PC-3 (cell line): ENCODE data around the gene SLC25A18. TPM values are rescaled to one million over a fixed set of nuclear protein-coding genes. Genes with fewer than 3 reads are reported as not detected.

Experiments used
- ATAC-seq: fragments of 200-7000 bp; cut with Tn5 transposase; 2 replicates; pipeline ENCODE4 v1.9.1; 2020; ENCODE audit warnings: mild to moderate bottlenecking, moderate library complexity
- BruUV-seq: library from RNA; stranded (reverse); fragments of 400-500 nt; replicated peaks from 2 replicates; lab custom pipeline; 2021; lab: Mats Ljungman, UMichigan
- CTCF ChIA-PET: fragments of 300-600 bp; sonication (Branson Sonifier 250); formaldehyde crosslinking; loops from one replicate; lab custom pipeline; 2022; ENCODE audit warnings: antibody characterized with exemption; lab: Charles Lee
- POLR2A ChIA-PET: fragments of 300-600 bp; sonication (Branson Sonifier 250); formaldehyde crosslinking; loops from one replicate; lab custom pipeline; 2022; ENCODE audit warnings: antibody characterized with exemption; ENCODE audit not compliant: unreplicated experiment; lab: Charles Lee
- DNase-seq: peaks from one replicate; pipeline ENCODE4 v3.0.0-alpha.2; 2015
- H2AFZ ChIP-seq: fragments of 300-600 bp; sonication (generic); 2 replicates; pipeline ENCODE4 v1.6.0; 2016; ENCODE audit warnings: antibody characterized with exemption, low read length
- H3F3A ChIP-seq: fragments of 300-600 bp; sonication (generic); one replicate; pipeline ENCODE4 v1.6.0; 2017; ENCODE audit warnings: antibody characterized with exemption, low read length, control low read depth, mild to moderate bottlenecking; ENCODE audit not compliant: unreplicated experiment
- H3K27ac ChIP-seq: fragments of 300-600 bp; sonication (generic); 2 replicates; pipeline ENCODE4 v1.5.1; 2016; ENCODE audit warnings: mild to moderate bottlenecking, low read length
- H3K27me3 ChIP-seq: fragments of 300-600 bp; sonication (generic); 2 replicates; pipeline ENCODE4 v1.6.1; 2016; ENCODE audit warnings: low read length, mixed read lengths
- H3K36me3 ChIP-seq: fragments of 300-600 bp; sonication (generic); 2 replicates; pipeline ENCODE4 v1.6.1; 2016; ENCODE audit warnings: low read depth, mixed run types, low read length, mixed read lengths
- H3K4me1 ChIP-seq: fragments of 300-600 bp; sonication (generic); 2 replicates; pipeline ENCODE4 v1.5.1; 2016; ENCODE audit warnings: low read length; ENCODE audit not compliant: insufficient read depth
- H3K4me2 ChIP-seq: fragments of 300-600 bp; sonication (generic); 2 replicates; pipeline ENCODE4 v1.6.0; 2016; ENCODE audit warnings: low read length
- H3K4me3 ChIP-seq: fragments of 300-600 bp; sonication (generic); 2 replicates; pipeline ENCODE4 v1.5.1; 2016; ENCODE audit warnings: mild to moderate bottlenecking, low read length, mixed read lengths
- H3K79me2 ChIP-seq: fragments of 300-600 bp; sonication (generic); 2 replicates; pipeline ENCODE4 v1.6.1; 2017; ENCODE audit warnings: low read length, mixed read lengths
- H3K9ac ChIP-seq: fragments of 300-600 bp; sonication (generic); 2 replicates; pipeline ENCODE4 v1.6.0; 2016; ENCODE audit warnings: mild to moderate bottlenecking, low read length
- H3K9me2 ChIP-seq: fragments of 300-600 bp; sonication (generic); replicated peaks from 2 replicates; pipeline ENCODE4 v1.6.1; 2016; ENCODE audit warnings: mixed run types, low read length, mixed read lengths
- H3K9me3 ChIP-seq: fragments of 300-600 bp; sonication (generic); 2 replicates; pipeline ENCODE4 v1.6.1; 2016; ENCODE audit warnings: low read length, mixed read lengths
- H4K20me1 ChIP-seq: fragments of 300-600 bp; sonication (generic); 2 replicates; pipeline ENCODE4 v1.6.1; 2016; ENCODE audit warnings: low read length, mixed read lengths
- CTCF ChIP-seq: fragments of 300-600 bp; sonication (generic); conservative IDR thresholded peaks from 2 replicates; pipeline ENCODE4 v1.5.1; 2017; ENCODE audit warnings: antibody characterized with exemption, low read depth, mild to moderate bottlenecking, low read length
- EZH2 ChIP-seq: fragments of 300-600 bp; sonication (generic); IDR thresholded peaks from one replicate; pipeline ENCODE4 v1.6.1; 2017; ENCODE audit warnings: antibody characterized with exemption, mild to moderate bottlenecking, low read length; ENCODE audit not compliant: unreplicated experiment
- EZH2phosphoT487 ChIP-seq: fragments of 300-600 bp; sonication (generic); IDR thresholded peaks from 2 replicates; pipeline ENCODE4 v1.6.1; 2018; ENCODE audit warnings: mild to moderate bottlenecking, antibody characterized with exemption, low read length, borderline replicate concordance
- intact Hi-C: fragments of 100-400 bp; cut with micrococcal nuclease; formaldehyde crosslinking; loops from 2 replicates; pipeline ENCODE4 v1.9.0; 2023
- total RNA-seq: library from RNA; depleted of rRNA; stranded (reverse); fragments of >200 nt; gene quantifications from 2 replicates; pipeline ENCODE4 v1.2.3, GENCODE V29; 2014

The SLC25A18 gene
- total RNA-seq, 1 experiment from 2014 or later, result 0.22 TPM

GRCh38 chr22:17638182-17638431 is 74.8 kb downstream of the SLC25A18 start:
- H3K4me1 ChIP-seq, result peaks cover 25% of the 10 kb centered on the region
- TF ChIP-seq EZH2phosphoT487 (no peak), EZH2 (no peak), CTCF (no peak)
- intact Hi-C loops, result loop anchor here (2.0 kb wide), 2 partner anchors 35 to 69 kb away; no protein-coding TSS in a partner anchor
- H2AFZ ChIP-seq, result peak overlapping the region; percentile 81
- H3K27ac ChIP-seq, result peak overlapping the region; percentile 93
- CTCF ChIA-PET, result no interaction called here
- H3K27me3 ChIP-seq, result no peaks in the 10 kb centered on the region
- H3K4me2 ChIP-seq, result peak overlapping the region; percentile 90
- 0 out of 2 replicates have a peak, but pooled peaks cover 3% of the 10 kb centered on the region for H4K20me1 ChIP-seq
- peak; percentile 37 for ATAC-seq
- H3K9ac ChIP-seq, result peak overlapping the region; percentile 98
- peaks cover 39% of the 10 kb centered on the region for H3K79me2 ChIP-seq
- H3F3A ChIP-seq, result peaks cover under 1% of the 10 kb centered on the region
- no peaks in the 10 kb centered on the region for H3K9me2 ChIP-seq
- no peak for DNase-seq
- no TSS peak for BruUV-seq
- peak overlapping the region; percentile 91 for H3K4me3 ChIP-seq
- POLR2A ChIA-PET, result no interaction called here
- H3K9me3 ChIP-seq, result no peaks in the 10 kb centered on the region
- no peaks in the 10 kb centered on the region for H3K36me3 ChIP-seq

GRCh38 chr22:17638432-17639246 is 75.3 kb downstream of the SLC25A18 start, which contains the start of gene BCL2L13:
Gene BCL2L13, plus strand, starts transcription at chr22:17638757. Its CDS starts 16,955 bp downstream, at chr22:17655712.
- peak within 1 kb of the TSS; percentile 91 for H3K4me3 ChIP-seq
- H3K36me3 ChIP-seq, result no peaks in the 10 kb centered on the region
- POLR2A ChIA-PET, result interaction anchor here (0.5 to 0.6 kb wide), 2 partner anchors 15 to 387 kb away, joined by 3 to 15 read pairs; no protein-coding TSS in a partner anchor
- H3K27ac ChIP-seq, result peak within 1 kb of the TSS; percentile 93
- 0 out of 2 replicates have a peak, but pooled peaks cover 3% of the 10 kb centered on the region for H4K20me1 ChIP-seq
- H3K27me3 ChIP-seq, result no peaks in the 10 kb centered on the region
- no peaks in the 10 kb centered on the region for H3K9me3 ChIP-seq
- DNase-seq, result peak; percentile 86
- intact Hi-C loops, result loop anchor here (2.0 kb wide), 2 partner anchors 34 to 68 kb away; no protein-coding TSS in a partner anchor
- H3K4me2 ChIP-seq, result peak within 1 kb of the TSS; percentile 90
- TSS peak; percentile 66 for BruUV-seq
- H2AFZ ChIP-seq, result peak within 1 kb of the TSS; percentile 81
- H3K4me1 ChIP-seq, result peaks cover 22% of the 10 kb centered on the region
- CTCF ChIA-PET, result interaction anchor here (0.6 kb wide), 3 partner anchors 16 to 105 kb away, joined by 3 read pairs; no protein-coding TSS in a partner anchor
- H3F3A ChIP-seq, result no peaks in the 10 kb centered on the region
- no peaks in the 10 kb centered on the region for H3K9me2 ChIP-seq
- H3K79me2 ChIP-seq, result peaks cover 40% of the 10 kb centered on the region
- H3K9ac ChIP-seq, result peak within 1 kb of the TSS; percentile 98
- no peak for TF ChIP-seq EZH2
- TF ChIP-seq EZH2phosphoT487, result no peak
- ATAC-seq, result peak; percentile 86

GRCh38 chr22:17639247-17639741 is 76.0 kb downstream of the SLC25A18 start:
- Histone ChIP-seq H3K9ac (peak overlapping the region; percentile 98), H3K9me3 (no peaks in the 10 kb centered on the region), H3K27ac (peak overlapping the region; percentile 93), H3K4me3 (peak overlapping the region; percentile 91), H3K36me3 (no peaks in the 10 kb centered on the region), H3K4me1 (peaks cover 15% of the 10 kb centered on the region), H3F3A (no peaks in the 10 kb centered on the region), H3K4me2 (peak overlapping the region; percentile 90), H4K20me1 (0 out of 2 replicates have a peak, but pooled peaks cover 3% of the 10 kb centered on the region), H3K9me2 (no peaks in the 10 kb centered on the region), H2AFZ (peak overlapping the region; percentile 81; the same call in 1 of the 2 replicates), H3K79me2 (peaks cover 44% of the 10 kb centered on the region), H3K27me3 (no peaks in the 10 kb centered on the region)
- CTCF ChIA-PET, result interaction anchor here (0.6 kb wide), 3 partner anchors 15 to 104 kb away, joined by 3 read pairs; no protein-coding TSS in a partner anchor
- intact Hi-C loops, result loop anchor here (2.0 kb wide), 2 partner anchors 34 to 68 kb away; no protein-coding TSS in a partner anchor
- POLR2A ChIA-PET, result interaction anchor here (0.5 to 0.6 kb wide), 2 partner anchors 15 to 386 kb away, joined by 3 to 15 read pairs; no protein-coding TSS in a partner anchor
- peak; percentile 40 for DNase-seq
- ATAC-seq, result peak; percentile 52
- TF ChIP-seq CTCF (no peak), EZH2phosphoT487 (no peak), EZH2 (no peak)
- TSS peak; percentile 91 for BruUV-seq
